Caco-2 (cell line): ENCODE measurements around the gene CDH16. TPM values are rescaled to one million over a fixed set of nuclear protein-coding genes. Genes with fewer than 3 reads are reported as not detected.

Experiments used
- BruUV-seq: library from RNA; stranded (reverse); fragments of 400-500 nt; replicated peaks from 2 replicates; lab custom pipeline; 2021; lab: Mats Ljungman, UMichigan
- CTCF ChIA-PET: fragments of 300-600 bp; sonication (Branson Sonifier 250); formaldehyde crosslinking; loops from one replicate; lab custom pipeline; 2022; ENCODE audit warnings: antibody characterized with exemption; lab: Charles Lee
- POLR2A ChIA-PET: fragments of 300-600 bp; sonication (Branson Sonifier 250); formaldehyde crosslinking; loops from one replicate; lab custom pipeline; 2022; ENCODE audit warnings: antibody characterized with exemption; lab: Charles Lee
- DNase-seq, 2 experiments: peaks; one replicate each; pipeline versions ENCODE4 v3.0.0 to v3.0.0-alpha.2; 2020 to 2022
- H3K27me3 ChIP-seq: replicated peaks from 2 replicates; pipeline ENCODE4 v1.6.0; 2011; ENCODE audit warnings: low read length; ENCODE audit not compliant: control insufficient read depth, insufficient read depth
- H3K36me3 ChIP-seq: 2 replicates; pipeline ENCODE4 v1.5.1; 2011; ENCODE audit warnings: low read length; ENCODE audit not compliant: control insufficient read depth, insufficient read depth
- H3K4me1 ChIP-seq: fragments of 250-450 bp; sonication (Bioruptor Pico); 2 replicates; pipeline ENCODE4 v1.5.1; 2020; ENCODE audit warnings: mild to moderate bottlenecking
- H3K4me3 ChIP-seq: 2 replicates; pipeline ENCODE4 v1.5.1; 2011; ENCODE audit warnings: low read depth, mild to moderate bottlenecking, control low read depth, low read length
- H3K9me3 ChIP-seq: fragments of 250-450 bp; sonication (Bioruptor Pico); 2 replicates; pipeline ENCODE4 v1.5.1; 2020; ENCODE audit warnings: mild to moderate bottlenecking, moderate library complexity
- H3K27ac Mint-ChIP-seq: one replicate; pipeline ENCODE4 v1.8.0; 2022; ENCODE audit warnings: mixed read lengths; ENCODE audit not compliant: unreplicated experiment
- H3K27me3 Mint-ChIP-seq: one replicate; pipeline ENCODE4 v1.8.0; 2022; ENCODE audit warnings: mixed read lengths; ENCODE audit not compliant: insufficient read depth, unreplicated experiment
- H3K36me3 Mint-ChIP-seq: one replicate; pipeline ENCODE4 v1.8.0; 2022; ENCODE audit warnings: mild to moderate bottlenecking, mixed read lengths; ENCODE audit not compliant: insufficient read depth, unreplicated experiment
- H3K4me1 Mint-ChIP-seq: one replicate; pipeline ENCODE4 v1.8.0; 2022; ENCODE audit warnings: low read depth, mixed read lengths; ENCODE audit not compliant: unreplicated experiment
- H3K4me3 Mint-ChIP-seq: one replicate; pipeline ENCODE4 v1.8.0; 2022; ENCODE audit warnings: mild to moderate bottlenecking, moderate library complexity, mixed read lengths; ENCODE audit not compliant: unreplicated experiment
- H3K9me3 Mint-ChIP-seq: one replicate; pipeline ENCODE4 v1.8.0; 2022; ENCODE audit warnings: mixed read lengths; ENCODE audit not compliant: unreplicated experiment
- CTCF ChIP-seq, 2 experiments: fragments of 200-600 bp in 1 of 2; IDR thresholded peaks; 1 replicate in 1 of 2; 2 replicates in 1 of 2; pipeline versions ENCODE4 v1.5.1 to v1.8.0; 2011 to 2022; ENCODE audit warnings: antibody characterized with exemption in 1 of 2, control low read depth in 1 of 2, inconsistent platforms in 1 of 2, low read depth in 1 of 2, low read length in 1 of 2, mild to moderate bottlenecking in 1 of 2, moderate library complexity in 1 of 2; ENCODE audit not compliant: insufficient read depth in 1 of 2, severe bottlenecking in 1 of 2, unreplicated experiment in 1 of 2
- intact Hi-C: fragments of 100-400 bp; cut with micrococcal nuclease; formaldehyde crosslinking; loops from one replicate; pipeline ENCODE4 v1.10.0; 2022; ENCODE audit not compliant: unreplicated experiment
- total RNA-seq: library from RNA; stranded (reverse); gene quantifications from 2 replicates; pipeline ENCODE4 v1.2.3, GENCODE V29; 2022

CDH16 gene
- total RNA-seq, 1 experiment from 2014 or later = 0.48 TPM

GRCh38 chr16:66869424-66869823 is 49.3 kb downstream of the CDH16 start:
- H3K36me3 Mint-ChIP-seq = peaks cover 4% of the 10 kb centered on the region
- POLR2A ChIA-PET = no interaction called here
- H3K4me1 Mint-ChIP-seq = peaks cover 19% of the 10 kb centered on the region
- Histone ChIP-seq H3K4me3 (no peak overlapping the region), H3K36me3 (no peaks in the 10 kb centered on the region), H3K4me1 (peaks cover 16% of the 10 kb centered on the region), H3K9me3 (no peaks in the 10 kb centered on the region), H3K27me3 (no peaks in the 10 kb centered on the region; the same call in 1 of the 2 replicates)
- DNase-seq = no peak
- BruUV-seq = no TSS peak
- no peak overlapping the region for H3K27ac Mint-ChIP-seq
- no peaks in the 10 kb centered on the region for H3K9me3 Mint-ChIP-seq
- no peaks in the 10 kb centered on the region for H3K27me3 Mint-ChIP-seq
- TF ChIP-seq CTCF (IDR thresholded peaks at IDR 0.05; ENCODE audit: insufficient read depth in 1 of 2, low read depth in 1 of 2, low read length in 1 of 2, severe bottlenecking in 1 of 2, unreplicated experiment in 1 of 2) = no peak
- no peak overlapping the region for H3K4me3 Mint-ChIP-seq
- intact Hi-C loops = loop anchor here (5.0 to 10.0 kb wide), 2 partner anchors 115 to 207 kb away; partner anchors contain the start of gene DYNC1LI2
- CTCF ChIA-PET = interaction anchor here (0.6 to 3.8 kb wide), 3 partner anchors 11 to 74 kb away, joined by 5 to 136 read pairs (median 17); partner anchors contain the start of genes NAE1 and PDP2

- Histone ChIP-seq H3K36me3 (no peaks in the 10 kb centered on the region), H3K4me1 (peaks cover 5% of the 10 kb centered on the region; the same call in 1 of the 2 replicates), H3K27me3 (no peaks in the 10 kb centered on the region), H3K9me3 (no peaks in the 10 kb centered on the region), H3K4me3 (no peak overlapping the region)
- no peak for TF ChIP-seq CTCF (IDR thresholded peaks at IDR 0.05; ENCODE audit: insufficient read depth in 1 of 2, low read depth in 1 of 2, low read length in 1 of 2, severe bottlenecking in 1 of 2, unreplicated experiment in 1 of 2)
- CTCF ChIA-PET = interaction anchor here (0.6 to 0.8 kb wide), 2 partner anchors 33 to 131 kb away, joined by 3 to 4 read pairs; partner anchors contain the start of gene NAE1
- H3K4me1 Mint-ChIP-seq = no peaks in the 10 kb centered on the region
- no peak for DNase-seq
- H3K36me3 Mint-ChIP-seq = peaks cover 4% of the 10 kb centered on the region
- BruUV-seq = no TSS peak
- H3K9me3 Mint-ChIP-seq = no peaks in the 10 kb centered on the region
- no peaks in the 10 kb centered on the region for H3K27me3 Mint-ChIP-seq
- intact Hi-C loops = loop anchor here (10.0 kb wide), 1 partner anchor 109 kb away; the partner anchor contains the start of gene DYNC1LI2
- POLR2A ChIA-PET = no interaction called here
- no peak overlapping the region for H3K27ac Mint-ChIP-seq
- H3K4me3 Mint-ChIP-seq = no peak overlapping the region
These were observed 55.0 kb downstream of the CDH16 start for GRCh38 chr16:66863707-66864106.

DNA sequence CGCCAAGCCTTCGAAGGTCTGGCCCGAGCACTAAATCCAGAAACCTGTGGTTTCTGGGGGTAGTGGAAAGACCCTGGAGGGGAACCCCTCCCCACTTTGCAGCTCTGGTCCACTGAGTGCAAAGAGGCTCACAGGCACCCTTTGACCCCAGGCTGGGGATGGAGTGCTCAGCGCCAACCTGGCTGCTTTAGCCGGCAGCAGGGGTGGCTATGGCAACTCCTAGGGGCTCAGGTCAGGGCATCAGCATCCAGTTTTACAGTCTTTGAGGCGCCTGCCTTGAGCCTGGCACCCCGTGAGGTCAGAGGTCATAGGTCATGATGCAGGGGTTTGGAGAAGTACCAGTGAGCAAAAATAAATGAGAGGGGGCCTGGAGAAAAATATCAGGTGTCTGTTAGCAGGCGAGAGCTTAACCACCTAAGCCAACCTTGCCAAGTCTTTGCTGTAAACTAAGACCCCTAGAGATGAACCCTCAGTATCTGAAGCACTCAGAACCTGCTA is 56.6 kb downstream of the CDH16 start:
- Mint-ChIP-seq H3K27me3 (no peaks in the 10 kb centered on the region), H3K36me3 (no peaks in the 10 kb centered on the region), H3K4me3 (no peak overlapping the region), H3K4me1 (peaks cover 4% of the 10 kb centered on the region), H3K9me3 (no peaks in the 10 kb centered on the region), H3K27ac (no peak overlapping the region)
- Histone ChIP-seq H3K4me3 (no peak overlapping the region), H3K9me3 (no peaks in the 10 kb centered on the region), H3K36me3 (no peaks in the 10 kb centered on the region), H3K4me1 (peaks cover 14% of the 10 kb centered on the region), H3K27me3 (no peaks in the 10 kb centered on the region)
- no peak for DNase-seq
- no peak for TF ChIP-seq CTCF (IDR thresholded peaks at IDR 0.05; ENCODE audit: insufficient read depth in 1 of 2, low read depth in 1 of 2, low read length in 1 of 2, severe bottlenecking in 1 of 2, unreplicated experiment in 1 of 2)
- CTCF ChIA-PET = interaction anchor here (1.0 kb wide), 1 partner anchor 11 kb away, joined by 5 read pairs; no protein-coding TSS in a partner anchor
- intact Hi-C loops = loop anchor here (10.0 kb wide), 1 partner anchor 107 kb away; the partner anchor contains the start of gene DYNC1LI2
- BruUV-seq = no TSS peak
- POLR2A ChIA-PET = interaction anchor here (0.5 kb wide), 1 partner anchor 78 kb away, joined by 3 read pairs; no protein-coding TSS in a partner anchor
